ENCODE measurements around the gene TIMM17A.

GRCh38 chr1:202007805-202008489 lies 52.6 kb downstream of the TIMM17A start:
- TF ChIP-seq CTCF (IDR thresholded peaks at IDR 0.05) (no peak), POLR2A (IDR thresholded peaks at IDR 0.05) (no peak)

Data from breast epithelium (tissue), 3 donors.